Retinal pigment epithelial cell (primary cell): ENCODE results near the gene TM9SF2.
"Not testable (repeated sequence)": the region's sequence is repeated elsewhere in the genome, so short reads cannot be mapped to it uniquely, and the experiment has no call there.

Experiments
- DNase-seq: peaks from one replicate; pipeline ENCODE4 v3.0.0-alpha.2; 2010; ENCODE audit warnings: low read depth
- H3K4me3 ChIP-seq: 2 replicates; pipeline ENCODE4 v1.5.1; 2011; ENCODE audit warnings: mild to moderate bottlenecking, low read length, control low read depth, moderate library complexity
- CTCF ChIP-seq: conservative IDR thresholded peaks from 2 replicates; pipeline ENCODE4 v1.5.1; 2011; ENCODE audit warnings: low read depth, low read length, control low read depth, inconsistent platforms

TM9SF2 gene

GRCh38 chr13:99477493-99477892, 23.8 kb upstream of the TM9SF2 start:
- H3K4me3 ChIP-seq: no peak overlapping the region
- TF ChIP-seq CTCF: no peak
- no peak for DNase-seq

GRCh38 chr13:99481366-99481765, 19.9 kb upstream of the TM9SF2 start:
- DNase-seq: no peak
- no peak overlapping the region for H3K4me3 ChIP-seq
- TF ChIP-seq CTCF: no peak

GRCh38 chr13:99484473-99484872, 16.8 kb upstream of the TM9SF2 start:
- no peak for TF ChIP-seq CTCF
- DNase-seq: no peak
- no peak overlapping the region for H3K4me3 ChIP-seq

GRCh38 chr13:99486996-99487395, 14.3 kb upstream of the TM9SF2 start:
- no peak overlapping the region for H3K4me3 ChIP-seq
- no peak for TF ChIP-seq CTCF
- DNase-seq: no peak

GRCh38 chr13:99489028-99489427, 12.2 kb upstream of the TM9SF2 start:
- no peak overlapping the region for H3K4me3 ChIP-seq
- no peak for TF ChIP-seq CTCF
- no peak for DNase-seq

- DNase-seq, H3K4me3 ChIP-seq: not testable (repeated sequence)
These were observed 9.5 kb upstream of the TM9SF2 start for GRCh38 chr13:99491750-99492149.

- no peak for DNase-seq
- TF ChIP-seq CTCF: no peak
- no peak overlapping the region for H3K4me3 ChIP-seq
These were observed 5.6 kb upstream of the TM9SF2 start for GRCh38 chr13:99495466-99496183.
